Lower leg skin (tissue), 3 donors: Measurements from ENCODE around the gene ULK2.

Experiments
- POLR2A ChIP-seq, 2 donors: fragments of 450-650 bp; IDR thresholded peaks; one replicate each; pipeline ENCODE4 v1.6.1; 2016 to 2017; ENCODE audit warnings: antibody characterized with exemption in 2 of 2, mild to moderate bottlenecking in 1 of 2, moderate library complexity in 1 of 2
- TF ChIP-seq, protein P1 (sequence below), 3 donors: fragments of 450-650 bp; IDR thresholded peaks; one replicate each; pipeline ENCODE4 v1.5.1; 2016; ENCODE audit warnings: antibody characterized with exemption in 3 of 3, mild to moderate bottlenecking in 3 of 3, moderate library complexity in 2 of 3

DNA sequence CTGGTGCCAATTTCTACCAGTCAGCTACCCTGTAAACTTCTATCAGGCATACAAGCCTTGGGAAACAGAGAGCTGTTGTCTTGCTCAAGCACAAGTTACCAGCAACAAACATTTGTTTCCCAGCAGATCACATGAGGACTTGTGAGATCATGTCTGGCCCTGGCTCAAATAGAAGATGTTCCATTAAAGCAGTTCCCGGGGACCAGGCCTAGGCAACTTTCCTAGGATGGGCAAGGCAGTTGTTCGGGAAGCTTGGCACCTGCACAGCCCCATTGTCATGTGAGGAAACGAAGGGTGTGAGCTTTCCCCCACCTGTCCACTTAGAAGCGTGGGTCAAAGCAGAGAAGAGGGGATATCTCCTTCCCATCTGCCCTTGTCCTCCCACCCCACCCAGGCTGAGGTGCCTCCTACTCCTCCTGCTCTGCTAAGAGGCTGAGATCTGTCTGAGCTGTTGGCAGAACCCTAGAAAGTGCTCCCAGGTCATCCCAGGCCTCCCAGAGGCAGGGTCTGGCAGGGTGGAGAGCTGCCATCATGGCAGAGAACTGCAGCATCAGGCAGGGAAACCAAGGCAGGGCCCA is 140.1 kb downstream of the ULK2 start:
- TF ChIP-seq, protein P1, sequence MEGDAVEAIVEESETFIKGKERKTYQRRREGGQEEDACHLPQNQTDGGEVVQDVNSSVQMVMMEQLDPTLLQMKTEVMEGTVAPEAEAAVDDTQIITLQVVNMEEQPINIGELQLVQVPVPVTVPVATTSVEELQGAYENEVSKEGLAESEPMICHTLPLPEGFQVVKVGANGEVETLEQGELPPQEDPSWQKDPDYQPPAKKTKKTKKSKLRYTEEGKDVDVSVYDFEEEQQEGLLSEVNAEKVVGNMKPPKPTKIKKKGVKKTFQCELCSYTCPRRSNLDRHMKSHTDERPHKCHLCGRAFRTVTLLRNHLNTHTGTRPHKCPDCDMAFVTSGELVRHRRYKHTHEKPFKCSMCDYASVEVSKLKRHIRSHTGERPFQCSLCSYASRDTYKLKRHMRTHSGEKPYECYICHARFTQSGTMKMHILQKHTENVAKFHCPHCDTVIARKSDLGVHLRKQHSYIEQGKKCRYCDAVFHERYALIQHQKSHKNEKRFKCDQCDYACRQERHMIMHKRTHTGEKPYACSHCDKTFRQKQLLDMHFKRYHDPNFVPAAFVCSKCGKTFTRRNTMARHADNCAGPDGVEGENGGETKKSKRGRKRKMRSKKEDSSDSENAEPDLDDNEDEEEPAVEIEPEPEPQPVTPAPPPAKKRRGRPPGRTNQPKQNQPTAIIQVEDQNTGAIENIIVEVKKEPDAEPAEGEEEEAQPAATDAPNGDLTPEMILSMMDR (IDR thresholded peaks at IDR 0.05), result no peak
- TF ChIP-seq POLR2A (IDR thresholded peaks at IDR 0.05), result no peak
